ENCODE measurements around the gene SAC3D1.

DNA sequence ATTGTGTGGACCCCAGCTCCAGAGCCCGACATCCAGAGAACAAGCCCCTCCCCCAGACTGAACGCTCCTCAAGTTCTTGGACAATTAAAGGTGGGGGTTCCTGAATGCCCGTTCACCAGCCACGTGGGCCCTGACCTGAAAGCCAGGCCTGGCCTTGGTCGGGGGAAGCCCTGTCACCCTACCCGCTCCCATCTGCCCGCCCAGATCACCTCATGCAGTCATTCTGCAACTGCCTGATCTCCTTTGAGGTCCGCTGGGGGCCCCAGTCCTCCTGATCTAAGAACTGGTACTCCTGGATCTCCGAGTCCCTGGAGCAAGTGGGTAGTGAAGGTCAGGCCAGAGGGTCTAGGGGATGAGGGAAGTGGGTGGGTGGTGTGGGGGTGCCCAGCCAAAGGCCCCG lies 26.4 kb downstream of the SAC3D1 start:
- TF ChIP-seq HLTF (IDR thresholded peaks at IDR 0.05) (no peak), POLR2A (conservative IDR thresholded peaks at IDR 0.05) (no peak), ELF4 (CRISPR knock-in tag; IDR thresholded peaks at IDR 0.05) (no peak), ZBTB17 (CRISPR knock-in tag; IDR thresholded peaks at IDR 0.05) (no peak)
- TF ChIP-seq, protein P1, sequence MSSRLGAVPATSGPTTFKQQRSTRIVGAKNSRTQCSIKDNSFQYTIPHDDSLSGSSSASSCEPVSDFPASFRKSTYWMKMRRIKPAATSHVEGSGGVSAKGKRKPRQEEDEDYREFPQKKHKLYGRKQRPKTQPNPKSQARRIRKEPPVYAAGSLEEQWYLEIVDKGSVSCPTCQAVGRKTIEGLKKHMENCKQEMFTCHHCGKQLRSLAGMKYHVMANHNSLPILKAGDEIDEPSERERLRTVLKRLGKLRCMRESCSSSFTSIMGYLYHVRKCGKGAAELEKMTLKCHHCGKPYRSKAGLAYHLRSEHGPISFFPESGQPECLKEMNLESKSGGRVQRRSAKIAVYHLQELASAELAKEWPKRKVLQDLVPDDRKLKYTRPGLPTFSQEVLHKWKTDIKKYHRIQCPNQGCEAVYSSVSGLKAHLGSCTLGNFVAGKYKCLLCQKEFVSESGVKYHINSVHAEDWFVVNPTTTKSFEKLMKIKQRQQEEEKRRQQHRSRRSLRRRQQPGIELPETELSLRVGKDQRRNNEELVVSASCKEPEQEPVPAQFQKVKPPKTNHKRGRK (tag; IDR thresholded peaks at IDR 0.05): no peak
